Heart right ventricle (tissue), 16 donors: ENCODE measurements around the gene KIRREL1. TPM values are rescaled to one million over a fixed set of nuclear protein-coding genes. Genes with fewer than 3 reads are reported as not detected.

Experiments used
- ATAC-seq, 8 donors: fragments of 200-7000 bp; cut with Tn5 transposase; one replicate each; pipeline ENCODE4 v1.9.1; 2020; ENCODE audit warnings: mild to moderate bottlenecking in 8 of 8, moderate library complexity in 8 of 8, moderate number of reproducible peaks in 1 of 8
- DNase-seq, 2 donors: peaks; one replicate each; pipeline ENCODE4 v3.0.0-alpha.2; 2020
- H3K27ac ChIP-seq, 10 donors: fragments of 200-600 bp; sonication (generic) in 2 of 10; one replicate each; pipeline versions ENCODE4 v1.5.0 to v1.8.0; 2020 to 2022; ENCODE audit warnings: mild to moderate bottlenecking in 3 of 10
- H3K27me3 ChIP-seq, 7 donors: fragments of 200-600 bp; one replicate each; pipeline ENCODE4 v1.8.0; 2021 to 2022; ENCODE audit warnings: mild to moderate bottlenecking in 2 of 7
- H3K36me3 ChIP-seq, 9 donors: fragments of 200-600 bp; sonication (generic) in 1 of 9; one replicate each; pipeline versions ENCODE4 v1.5.0 to v1.8.0; 2020 to 2022; ENCODE audit warnings: mild to moderate bottlenecking in 2 of 9
- H3K4me1 ChIP-seq, 9 donors: fragments of 200-600 bp; sonication (generic) in 1 of 9; one replicate each; pipeline versions ENCODE4 v1.5.0 to v1.8.0; 2020 to 2022; ENCODE audit warnings: mild to moderate bottlenecking in 4 of 9
- H3K4me3 ChIP-seq, 10 donors: fragments of 200-600 bp; sonication (generic) in 2 of 10; one replicate each; pipeline versions ENCODE4 v1.5.0 to v1.8.0; 2020 to 2022; ENCODE audit warnings: mild to moderate bottlenecking in 7 of 10, moderate library complexity in 2 of 10
- H3K9me3 ChIP-seq, 11 donors: fragments of 200-600 bp in 10 of 11; sonication (generic) in 2 of 11; one replicate each; pipeline versions ENCODE4 v1.5.0 to v1.8.0; 2013 to 2022; ENCODE audit warnings: mild to moderate bottlenecking in 2 of 11, control low read depth in 1 of 11, moderate library complexity in 1 of 11
- WGBS, 2 donors: extraction: QIAGEN DNeasy Blood & Tissue Kit; methylation state at CpG; one replicate each; pipeline ENCODE4 v1.1.7; 2013; ENCODE audit warnings: inconsistent platforms in 1 of 2; 5-methylcytosine and 5-hydroxymethylcytosine counted together
- intact Hi-C, 10 donors: fragments of 100-400 bp; cut with DNase I; formaldehyde crosslinking; loops; one replicate each; pipeline versions ENCODE4 v1.11.1 to v1.14.2; 2022
- polyA plus RNA-seq, 2 donors: library from polyadenylated mRNA; stranded (reverse); fragments of 200-250 nt; gene quantifications; one replicate each; pipeline ENCODE4 v1.2.3, GENCODE V29; 2013
- total RNA-seq, 10 donors: library from RNA; stranded (reverse); fragmentation: NEBNext Ultra II Directional in 3 of 10; extraction: Animal tissue kit (Norgen Biotek cat#: 25700) in 3 of 10; gene quantifications; one replicate each; pipeline versions ENCODE4 v1.2.1 to v1.2.4, GENCODE V29; 2021 to 2023
- TF ChIP-seq, protein P1 (sequence below), 9 donors: fragments of 200-600 bp; sonication (generic) in 2 of 9; IDR thresholded peaks; one replicate each; pipeline versions ENCODE4 v1.5.0 to v1.8.0; 2021 to 2022; ENCODE audit warnings: antibody characterized with exemption in 9 of 9, mild to moderate bottlenecking in 5 of 9, moderate library complexity in 1 of 9
- donor health status: Arrhythmogenic right ventricular cardiomyopathy.
- donor health status: ischemic (EF 13 %, LVEDD 7.1; RV severe dilation, severe dysfunction).
- donor health status: healthy with polysubstance abuse.
- donor health status: DM: no; HTN: yes; CAD: no.
- donor health status: DM: no; HTN: no; CAD: no.
- donor health status: ischemic (EF 25% LVEDD 6.9; RV normal size, moderate dysfunction).
- donor health status: ischemic (EF 25% LVEDD 5.7; RV mildly dilated, moderate dysfunction).
- donor health status: healthy.
- donor health status: DM: yes; HTN: yes; CAD: no.
- donor health status: Ischemic cardiomyopathy.
- donor health status: ischemic (EF 35%, LVEDD 5.7; RV mildly dilated, moderate dysfunction).
- donor health status: nonischemic (EF 11% LVEDD 7.7; RV severe dilation, severe dysfunction).
- donor health status: DM: yes; HTN: yes; CAD: no.
- donor health status: PGD.
- donor health status: ischemic (EF 29% LVEDD 5.4; RV normal size, mild dysfunction).
- donor health status: nonischemic (EF 23%, LVEDD 6.1; RV moderate dilation, normal function).

The KIRREL1 gene
- total and polyA plus RNA-seq, 12 donors: 4.1 to 14.7 (median 7.4) TPM

DNA sequence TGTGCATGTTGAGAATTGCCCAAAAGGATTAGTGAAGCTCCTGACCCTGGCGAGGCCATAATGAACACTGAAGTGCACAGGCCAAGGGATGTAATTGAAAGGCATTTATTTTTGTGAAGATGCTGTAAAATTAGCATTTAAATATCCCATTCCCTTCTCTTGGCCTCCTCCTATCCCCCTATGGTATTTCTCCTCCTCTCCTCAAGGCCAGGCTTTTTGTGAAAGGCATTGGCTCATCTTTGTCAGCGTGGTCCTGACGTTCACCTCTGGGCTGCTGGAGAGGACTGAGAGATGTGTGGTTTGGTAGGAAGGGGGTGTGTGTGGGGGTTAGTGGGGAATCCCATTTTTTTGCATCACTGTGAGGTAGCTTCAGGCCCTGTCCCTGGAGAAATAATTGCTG is 105.7 kb downstream of the KIRREL1 start:
- DNase-seq (no peak), ATAC-seq (no peak)
- H3K9me3 ChIP-seq: no peaks in the 10 kb centered on the region
- intact Hi-C loops: loop anchor here in 2 of 10 donors (2.0 to 10.0 kb wide), 2 partner anchors 20 to 114 kb away; no protein-coding TSS in a partner anchor
- peaks cover 0 to 21% (median 12%) of the 10 kb centered on the region in 9 donors for H3K4me1 ChIP-seq
- H3K27me3 ChIP-seq: peaks cover 0 to 11% (median 0%) of the 10 kb centered on the region in 7 donors
- H3K27ac ChIP-seq: no peak overlapping the region
- WGBS, 2 donors: 91 to 92% methylated on average over 3 of the region's 3 CpGs
- TF ChIP-seq, protein P1, sequence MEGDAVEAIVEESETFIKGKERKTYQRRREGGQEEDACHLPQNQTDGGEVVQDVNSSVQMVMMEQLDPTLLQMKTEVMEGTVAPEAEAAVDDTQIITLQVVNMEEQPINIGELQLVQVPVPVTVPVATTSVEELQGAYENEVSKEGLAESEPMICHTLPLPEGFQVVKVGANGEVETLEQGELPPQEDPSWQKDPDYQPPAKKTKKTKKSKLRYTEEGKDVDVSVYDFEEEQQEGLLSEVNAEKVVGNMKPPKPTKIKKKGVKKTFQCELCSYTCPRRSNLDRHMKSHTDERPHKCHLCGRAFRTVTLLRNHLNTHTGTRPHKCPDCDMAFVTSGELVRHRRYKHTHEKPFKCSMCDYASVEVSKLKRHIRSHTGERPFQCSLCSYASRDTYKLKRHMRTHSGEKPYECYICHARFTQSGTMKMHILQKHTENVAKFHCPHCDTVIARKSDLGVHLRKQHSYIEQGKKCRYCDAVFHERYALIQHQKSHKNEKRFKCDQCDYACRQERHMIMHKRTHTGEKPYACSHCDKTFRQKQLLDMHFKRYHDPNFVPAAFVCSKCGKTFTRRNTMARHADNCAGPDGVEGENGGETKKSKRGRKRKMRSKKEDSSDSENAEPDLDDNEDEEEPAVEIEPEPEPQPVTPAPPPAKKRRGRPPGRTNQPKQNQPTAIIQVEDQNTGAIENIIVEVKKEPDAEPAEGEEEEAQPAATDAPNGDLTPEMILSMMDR (IDR thresholded peaks at IDR 0.05): no peak
- no peak overlapping the region for H3K4me3 ChIP-seq
- peaks cover 0 to 15% (median 0%) of the 10 kb centered on the region in 9 donors for H3K36me3 ChIP-seq

DNA sequence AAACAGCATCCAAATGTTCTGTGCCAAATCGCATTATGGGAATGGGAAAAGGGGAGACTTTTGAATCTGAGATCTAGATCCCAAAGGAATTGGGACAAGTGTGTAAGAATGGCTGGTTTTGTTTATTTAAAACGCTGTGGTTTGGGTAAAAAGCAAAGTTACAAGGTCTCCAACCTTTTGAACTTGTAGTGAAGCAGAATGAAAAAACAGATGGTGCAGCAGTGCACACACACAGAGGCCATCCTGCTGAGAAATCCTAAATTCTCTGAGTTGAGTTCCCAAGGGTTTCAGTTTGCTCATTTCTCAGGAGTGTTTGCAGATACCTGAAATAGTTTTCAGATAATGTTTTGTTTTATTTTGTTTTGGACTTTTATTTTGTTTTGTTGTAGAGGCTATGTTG is 107.1 kb downstream of the KIRREL1 start:
- DNase-seq (no peak), ATAC-seq (peak in 2 of 8 donors; percentile 31 to 63)
- intact Hi-C loops: no loop called here
- Histone ChIP-seq H3K4me1 (peaks cover 0 to 21% (median 12%) of the 10 kb centered on the region in 9 donors), H3K9me3 (no peaks in the 10 kb centered on the region), H3K27me3 (peaks cover 0 to 18% (median 3%) of the 10 kb centered on the region in 7 donors), H3K4me3 (no peak overlapping the region), H3K27ac (no peak overlapping the region), H3K36me3 (peaks cover 0 to 2% (median 0%) of the 10 kb centered on the region in 9 donors)
- TF ChIP-seq, protein P1 (IDR thresholded peaks at IDR 0.05): no peak
- 47 to 66% methylated on average over 2 of the region's 2 CpGs for WGBS, 2 donors

DNA sequence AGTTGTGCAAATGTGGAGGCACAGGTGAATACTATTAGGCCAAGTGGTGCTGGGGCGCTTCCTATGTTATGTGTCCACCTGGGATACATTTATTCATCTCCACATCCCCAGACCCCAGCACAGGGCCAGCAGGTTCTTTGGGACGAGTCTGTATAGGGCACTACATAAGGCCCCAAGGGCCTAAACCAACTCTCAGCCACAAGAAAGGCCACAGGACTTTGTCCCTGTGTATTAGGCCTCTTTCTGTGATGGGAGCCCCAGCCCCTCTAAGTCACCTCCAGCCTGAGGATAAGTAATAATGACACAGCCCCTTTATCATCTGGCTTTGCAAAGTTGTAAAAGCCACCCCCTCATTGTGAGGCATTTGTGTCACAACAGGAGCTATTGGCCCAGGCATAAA is 108.0 kb downstream of the KIRREL1 start:
- ATAC-seq (no peak), DNase-seq (no peak)
- intact Hi-C loops: no loop called here
- H3K9me3 ChIP-seq: no peaks in the 10 kb centered on the region
- TF ChIP-seq, protein P1 (IDR thresholded peaks at IDR 0.05): no peak
- WGBS, 2 donors: 83 to 97% methylated on average over 2 of the region's 2 CpGs
- H3K27ac ChIP-seq: no peak overlapping the region
- no peak overlapping the region for H3K4me3 ChIP-seq
- H3K27me3 ChIP-seq: peaks cover 0 to 25% (median 3%) of the 10 kb centered on the region in 7 donors
- peaks cover 0 to 21% (median 12%) of the 10 kb centered on the region in 9 donors for H3K4me1 ChIP-seq
- H3K36me3 ChIP-seq: no peaks in the 10 kb centered on the region

DNA sequence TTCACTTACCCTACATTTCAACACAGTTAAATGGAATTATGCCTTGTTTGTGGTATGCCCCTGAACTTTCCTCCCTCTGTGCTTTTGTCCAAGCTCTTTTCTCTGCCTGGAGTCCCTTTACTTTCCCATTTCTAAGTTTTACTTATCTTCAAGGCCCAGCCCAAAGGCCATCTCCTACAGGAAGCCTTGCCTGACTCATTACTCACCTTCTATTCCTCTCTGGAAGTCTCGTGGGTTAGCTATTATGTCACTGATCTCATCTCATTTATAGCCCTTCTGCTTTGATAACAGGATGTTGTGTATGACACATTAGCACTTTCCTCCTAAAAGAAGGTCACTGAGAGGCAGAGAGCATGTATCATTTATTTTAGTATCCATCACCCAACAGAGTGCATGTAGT is 108.5 kb downstream of the KIRREL1 start:
- WGBS, 2 donors: 27 to 31% methylated on average over 1 of the region's 1 CpG
- ATAC-seq: peak in 3 of 8 donors; percentile 26 to 52 (median 48)

More for the DNA sequence above, 108.5 kb downstream of the KIRREL1 start:
- Histone ChIP-seq H3K27me3 (peaks cover 0 to 25% (median 3%) of the 10 kb centered on the region in 7 donors), H3K4me3 (no peak overlapping the region), H3K36me3 (no peaks in the 10 kb centered on the region), H3K9me3 (no peaks in the 10 kb centered on the region), H3K27ac (no peak overlapping the region), H3K4me1 (peaks cover 0 to 19% (median 12%) of the 10 kb centered on the region in 9 donors)
- no peak for DNase-seq
- intact Hi-C loops: no loop called here
- TF ChIP-seq, protein P1 (IDR thresholded peaks at IDR 0.05): no peak
